Neuronal stem cell (in vitro differentiated cells): ENCODE data around the gene IL20RB.

ENCODE experiments used
- DNase-seq: peaks from one replicate; pipeline ENCODE4 v3.0.0-alpha.2; 2013; ENCODE audit warnings: low spot score
- H2AFZ ChIP-seq: one replicate; pipeline ENCODE4 v1.6.1; 2013; ENCODE audit warnings: mild to moderate bottlenecking, low read length, inconsistent platforms
- H2AK5ac ChIP-seq: 2 replicates; pipeline ENCODE4 v1.6.1; 2013; ENCODE audit warnings: low read depth, mild to moderate bottlenecking, inconsistent platforms, low read length, moderate library complexity, mixed read lengths
- H2BK120ac ChIP-seq: 2 replicates; pipeline ENCODE4 v1.6.1; 2013; ENCODE audit warnings: low read depth, mild to moderate bottlenecking, inconsistent platforms, low read length, moderate library complexity, mixed read lengths
- H2BK12ac ChIP-seq: one replicate; pipeline ENCODE4 v1.6.1; 2013; ENCODE audit warnings: low read length, inconsistent platforms
- H2BK15ac ChIP-seq: 2 replicates; pipeline ENCODE4 v1.6.1; 2013; ENCODE audit warnings: mild to moderate bottlenecking, low read length, inconsistent platforms, mixed read lengths
- H2BK5ac ChIP-seq: one replicate; pipeline ENCODE4 v1.6.1; 2013; ENCODE audit warnings: inconsistent platforms, mild to moderate bottlenecking, low read length, moderate library complexity
- H3K14ac ChIP-seq: one replicate; pipeline ENCODE4 v1.6.1; 2013; ENCODE audit warnings: low read length, inconsistent platforms
- H3K18ac ChIP-seq: 2 replicates; pipeline ENCODE4 v1.6.1; 2013; ENCODE audit warnings: low read length, inconsistent platforms
- H3K23ac ChIP-seq: 2 replicates; pipeline ENCODE4 v1.6.1; 2013; ENCODE audit warnings: low read depth, mild to moderate bottlenecking, mixed read lengths, low read length, inconsistent platforms; ENCODE audit not compliant: poor library complexity
- H3K27ac ChIP-seq: replicated peaks from 3 replicates; pipeline ENCODE4 v1.5.1; 2013; ENCODE audit warnings: low read length, inconsistent platforms
- H3K27me3 ChIP-seq, 3 experiments: 2 replicates each; pipeline ENCODE4 v1.6.1; 2013; ENCODE audit warnings: low read length in 3 of 3, mild to moderate bottlenecking in 2 of 3, inconsistent platforms in 1 of 3, low read depth in 1 of 3, mixed read lengths in 1 of 3, moderate library complexity in 1 of 3; ENCODE audit not compliant: control insufficient read depth in 3 of 3, insufficient read depth in 3 of 3
- H3K36me3 ChIP-seq, 2 donors: replicated peaks in 1 of 2; 2 replicates each; pipeline ENCODE4 v1.6.1; 2013; ENCODE audit warnings: low read length in 2 of 2; ENCODE audit not compliant: control insufficient read depth in 2 of 2, insufficient read depth in 2 of 2
- H3K4ac ChIP-seq: 2 replicates; pipeline ENCODE4 v1.6.1; 2013; ENCODE audit warnings: inconsistent platforms, mild to moderate bottlenecking, low read length, moderate library complexity
- H3K4me1 ChIP-seq, 2 donors: 1 replicate in 1 of 2; 2 replicates in 1 of 2; pipeline ENCODE4 v1.6.1; 2013; ENCODE audit warnings: low read length in 2 of 2, low read depth in 1 of 2; ENCODE audit not compliant: control insufficient read depth in 2 of 2, insufficient read depth in 1 of 2
- H3K4me2 ChIP-seq: one replicate; pipeline ENCODE4 v1.6.1; 2013; ENCODE audit warnings: mild to moderate bottlenecking, low read length, inconsistent platforms; ENCODE audit not compliant: insufficient read depth, poor library complexity, severe bottlenecking
- H3K4me3 ChIP-seq, 2 donors: 2 replicates each; pipeline ENCODE4 v1.5.1; 2013; ENCODE audit warnings: low read length in 2 of 2, mild to moderate bottlenecking in 2 of 2, inconsistent platforms in 1 of 2, moderate library complexity in 1 of 2
- H3K79me1 ChIP-seq: one replicate; pipeline ENCODE4 v1.6.1; 2013; ENCODE audit warnings: low read depth, mild to moderate bottlenecking, inconsistent platforms, low read length, moderate library complexity
- H3K9ac ChIP-seq: one replicate; pipeline ENCODE4 v1.6.1; 2013; ENCODE audit warnings: mild to moderate bottlenecking, low read depth, low read length, inconsistent platforms; ENCODE audit not compliant: poor library complexity
- H3K9me3 ChIP-seq, 2 donors: replicated peaks in 1 of 2; 2 replicates each; pipeline versions ENCODE3 to v1.6.1; 2013; ENCODE audit warnings: low read length in 2 of 2, mild to moderate bottlenecking in 2 of 2, inconsistent platforms in 1 of 2, low read depth in 1 of 2, mixed read lengths in 1 of 2, moderate library complexity in 1 of 2; ENCODE audit not compliant: control insufficient read depth in 2 of 2, insufficient read depth in 1 of 2
- H4K8ac ChIP-seq: one replicate; pipeline ENCODE4 v1.6.1; 2013; ENCODE audit warnings: low read depth, mild to moderate bottlenecking, inconsistent platforms, low read length, moderate library complexity
- H4K91ac ChIP-seq: one replicate; pipeline ENCODE4 v1.6.1; 2013; ENCODE audit warnings: low read length, low read depth, mild to moderate bottlenecking, inconsistent platforms; ENCODE audit not compliant: poor library complexity
- WGBS, 2 donors: extraction: QIAGEN DNeasy Blood & Tissue Kit; methylation state at CpG; one replicate each; pipeline ENCODE4 v1.1.7; 2013; ENCODE audit warnings: missing lambda C conversion rate in 2 of 2, mixed read lengths in 1 of 2; ENCODE audit not compliant: insufficient read length in 2 of 2, insufficient replicate concordance in 1 of 2; ENCODE audit errors: extremely low coverage in 2 of 2; 5-methylcytosine and 5-hydroxymethylcytosine counted together

Gene IL20RB

GRCh38 chr3:136913168-136913567, 44.6 kb upstream of the IL20RB start:
- Histone ChIP-seq H3K23ac (no peak overlapping the region), H3K9me3 (peaks cover 0 to 12% of the 10 kb centered on the region in 2 donors), H3K36me3 (no peaks in the 10 kb centered on the region), H3K27ac (no peak overlapping the region), H2AK5ac (no peak overlapping the region), H3K27me3 (no peaks in the 10 kb centered on the region), H3K4me1 (no peaks in the 10 kb centered on the region), H3K9ac (no peak overlapping the region), H3K4ac (no peak overlapping the region), H2BK15ac (no peak overlapping the region), H3K14ac (no peak overlapping the region), H3K4me3 (no peak overlapping the region), H3K79me1 (no peaks in the 10 kb centered on the region), H2BK5ac (no peak overlapping the region), H3K4me2 (no peak overlapping the region), H3K18ac (no peak overlapping the region), H4K91ac (no peak overlapping the region), H2BK12ac (no peak overlapping the region), H2AFZ (no peak overlapping the region), H4K8ac (no peak overlapping the region), H2BK120ac (no peak overlapping the region)
- no CpG with 5 or more reads among the region's 1 CpG for WGBS, 2 donors
- DNase-seq, result no peak

GRCh38 chr3:136914739-136915138, 43.0 kb upstream of the IL20RB start:
- Histone ChIP-seq H3K4me3 (no peak overlapping the region), H2AK5ac (no peak overlapping the region), H3K9ac (no peak overlapping the region), H3K9me3 (peaks cover 0 to 15% of the 10 kb centered on the region in 2 donors), H3K18ac (no peak overlapping the region), H3K4me2 (no peak overlapping the region), H3K36me3 (no peaks in the 10 kb centered on the region), H2BK15ac (no peak overlapping the region), H4K8ac (no peak overlapping the region), H3K27ac (no peak overlapping the region), H2AFZ (no peak overlapping the region), H2BK5ac (no peak overlapping the region), H3K4me1 (no peaks in the 10 kb centered on the region), H2BK120ac (no peak overlapping the region), H3K23ac (no peak overlapping the region), H3K4ac (no peak overlapping the region), H3K79me1 (no peaks in the 10 kb centered on the region), H3K27me3 (no peaks in the 10 kb centered on the region), H2BK12ac (no peak overlapping the region), H4K91ac (no peak overlapping the region), H3K14ac (no peak overlapping the region)
- no CpG with 5 or more reads among the region's 3 CpGs for WGBS, 2 donors
- DNase-seq, result no peak

- no peak overlapping the region for H4K8ac ChIP-seq
- H2BK5ac ChIP-seq, result no peak overlapping the region
- no peaks in the 10 kb centered on the region for H3K79me1 ChIP-seq
- no peak overlapping the region for H3K18ac ChIP-seq
- H2AK5ac ChIP-seq, result no peak overlapping the region
- no peak overlapping the region for H4K91ac ChIP-seq
- no peak overlapping the region for H3K14ac ChIP-seq
- H2BK15ac ChIP-seq, result no peak overlapping the region
- H3K36me3 ChIP-seq, result no peaks in the 10 kb centered on the region
- H2AFZ ChIP-seq, result no peak overlapping the region
- no peak overlapping the region for H3K4me2 ChIP-seq
- H3K4me1 ChIP-seq, result no peaks in the 10 kb centered on the region
- no peak overlapping the region for H3K23ac ChIP-seq
- no peak overlapping the region for H2BK12ac ChIP-seq
- no peak overlapping the region for H3K27ac ChIP-seq
- peaks cover 0 to 19% of the 10 kb centered on the region in 2 donors for H3K9me3 ChIP-seq
- no peak for DNase-seq
- WGBS, 2 donors, result no CpG with 5 or more reads among the region's 1 CpG
- H3K4ac ChIP-seq, result no peak overlapping the region
- no peak overlapping the region for H3K9ac ChIP-seq
- no peak overlapping the region for H3K4me3 ChIP-seq
- no peaks in the 10 kb centered on the region for H3K27me3 ChIP-seq
- H2BK120ac ChIP-seq, result no peak overlapping the region
Observed at GRCh38 chr3:136916223-136916622, 41.6 kb upstream of the IL20RB start.

- no peaks in the 10 kb centered on the region for H3K79me1 ChIP-seq
- no CpG with 5 or more reads among the region's 1 CpG for whole genome bisulfite sequencing, 2 donors
- H2BK12ac ChIP-seq, result no peak overlapping the region
- no peak overlapping the region for H3K9ac ChIP-seq
- H3K9me3 ChIP-seq, result peaks cover 0 to 13% of the 10 kb centered on the region in 2 donors
- H2BK5ac ChIP-seq, result no peak overlapping the region
- no peak overlapping the region for H3K4ac ChIP-seq
- H4K8ac ChIP-seq, result no peak overlapping the region
- no peaks in the 10 kb centered on the region for H3K36me3 ChIP-seq
- H2BK120ac ChIP-seq, result no peak overlapping the region
- no peak for DNase-seq
- H3K4me2 ChIP-seq, result no peak overlapping the region
- H3K27ac ChIP-seq, result no peak overlapping the region
- no peak overlapping the region for H4K91ac ChIP-seq
- no peak overlapping the region for H2AFZ ChIP-seq
- H3K23ac ChIP-seq, result no peak overlapping the region
- H2BK15ac ChIP-seq, result no peak overlapping the region
- no peak overlapping the region for H3K4me3 ChIP-seq
- no peaks in the 10 kb centered on the region for H3K27me3 ChIP-seq
- H2AK5ac ChIP-seq, result no peak overlapping the region
- H3K14ac ChIP-seq, result no peak overlapping the region
- no peak overlapping the region for H3K18ac ChIP-seq
- no peaks in the 10 kb centered on the region for H3K4me1 ChIP-seq
Observed at GRCh38 chr3:136919799-136920580, 37.8 kb upstream of the IL20RB start.
